Ovary (tissue), 9 donors: Measurements from ENCODE around the gene NEIL1. TPM values are rescaled to one million over a fixed set of nuclear protein-coding genes. Genes with fewer than 3 reads are reported as not detected.
"Not testable (repeated sequence)": the region's sequence is repeated elsewhere in the genome, so short reads cannot be mapped to it uniquely, and the experiment has no call there.

Experiments used
- DNase-seq, 5 donors: peaks; one replicate each; pipeline ENCODE4 v3.0.0-alpha.2; 2019 to 2020
- H3K27ac ChIP-seq, 2 donors: fragments of 200-600 bp; one replicate each; pipeline versions ENCODE4 v1.5.1 to v1.8.0; 2019 to 2022
- H3K27me3 ChIP-seq: fragments of 200-600 bp; one replicate; pipeline ENCODE4 v1.8.0; 2022
- H3K36me3 ChIP-seq: fragments of 200-600 bp; sonication (generic); one replicate; pipeline ENCODE4 v1.5.1; 2019
- H3K4me1 ChIP-seq: one replicate; pipeline ENCODE4 v1.8.1; 2013; ENCODE audit warnings: mild to moderate bottlenecking, moderate library complexity; ENCODE audit not compliant: insufficient read depth
- H3K4me3 ChIP-seq: fragments of 200-600 bp; sonication (generic); one replicate; pipeline ENCODE4 v1.5.1; 2017
- H3K9me3 ChIP-seq, 2 donors: fragments of 200-600 bp in 1 of 2; sonication (generic) in 1 of 2; one replicate each; pipeline versions ENCODE4 v1.5.1 to v1.8.1; 2013 to 2019; ENCODE audit warnings: mild to moderate bottlenecking in 1 of 2, moderate library complexity in 1 of 2
- CTCF ChIP-seq, 3 donors: fragments of 450-650 bp in 2 of 3; fragments of 200-600 bp in 1 of 3; IDR thresholded peaks; one replicate each; pipeline versions ENCODE4 v1.5.1 to v1.8.0; 2016 to 2022; ENCODE audit warnings: antibody characterized with exemption in 3 of 3, mild to moderate bottlenecking in 1 of 3
- EP300 ChIP-seq: sonication (generic); formaldehyde crosslinking; IDR thresholded peaks from one replicate; pipeline ENCODE4 v1.6.1; 2017; ENCODE audit warnings: antibody characterized with exemption
- POLR2A ChIP-seq: fragments of 450-650 bp; IDR thresholded peaks from one replicate; pipeline ENCODE4 v1.6.1; 2017; ENCODE audit warnings: antibody characterized with exemption, mild to moderate bottlenecking, moderate library complexity
- WGBS, 3 donors: extraction: QIAGEN DNeasy Blood & Tissue Kit in 1 of 3; methylation state at CpG; one replicate each; pipeline versions ENCODE4 v1.1.5 to v1.1.7; 2013 to 2017; 5-methylcytosine and 5-hydroxymethylcytosine counted together
- intact Hi-C, 4 donors: fragments of 100-400 bp; cut with DNase I; formaldehyde crosslinking; loops; one replicate each; pipeline versions ENCODE4 v1.11.0 to v1.15.1; 2022 to 2023
- polyA plus RNA-seq, 2 donors: library from polyadenylated mRNA; stranded (reverse); fragments of 200-250 nt in 1 of 2; fragments of 350-450 nt in 1 of 2; fragmentation: Illumina TruSeq in 1 of 2; extraction: RNeasy Lipid Tissue Mini Kit (QIAGEN cat#74804) in 1 of 2; gene quantifications; one replicate each; pipeline ENCODE4 v1.2.3, GENCODE V29; 2013 to 2014
- total RNA-seq, 7 donors: library from RNA; depleted of rRNA in 2 of 7; stranded (reverse); fragments of >200 nt in 2 of 7; fragmentation: NEBNext Ultra II Directional in 3 of 7; extraction: Animal tissue kit (Norgen Biotek cat#: 25700) in 3 of 7; gene quantifications; one replicate each; pipeline versions ENCODE4 v1.1.0 to v1.2.4, GENCODE V29; 2016 to 2023
- donor health status: DM: no; HTN: no; CAD: no; lungs with moderate emphysema.
- donor health status: DM: no; HTN: no; CAD: no.
- donor health status: Bipolar disorder and iron deficiency.
- donor health status: DM: yes; HTN: yes; CAD: no.
- donor health status: DM: no; HTN: no; CAD: no.
- donor health status: DM: yes; HTN: yes; CAD: no.

NEIL1 gene
- total and polyA plus RNA-seq, 9 donors = 8.1 to 80.2 (median 31.5) TPM

- peak in 3 of 5 donors; percentile 48 to 64 (median 60) for DNase-seq
- Histone ChIP-seq H3K4me1 (peaks cover 7% of the 10 kb centered on the region), H3K36me3 (no peaks in the 10 kb centered on the region), H3K9me3 (no peaks in the 10 kb centered on the region), H3K27ac (peak overlapping the region in 1 of 2 donors; percentile 2), H3K4me3 (peak overlapping the region; percentile 64), H3K27me3 (no peaks in the 10 kb centered on the region)
- TF ChIP-seq POLR2A = no peak
- no peak for TF ChIP-seq EP300
- TF ChIP-seq CTCF (IDR thresholded peaks at IDR 0.05) = no peak
- 23 to 37% (median 34%) methylated on average over 40 to 46 of the region's 46 CpGs for WGBS, 3 donors
- intact Hi-C loops = no loop called here
Observed at GRCh38 chr15:75348562-75349350, 1.9 kb downstream of the NEIL1 start.

- H3K36me3 ChIP-seq, H3K4me3 ChIP-seq, H3K27me3 ChIP-seq, H3K9me3 ChIP-seq, DNase-seq, H3K4me1 ChIP-seq, intact Hi-C loops, H3K27ac ChIP-seq: not testable (repeated sequence)
- 85 to 94% (median 87%) methylated on average over 8 of the region's 8 CpGs for WGBS, 3 donors
Observed at GRCh38 chr15:75349351-75349669, 2.5 kb downstream of the NEIL1 start.

GRCh38 chr15:75349851-75350588 is 3.2 kb downstream of the NEIL1 start:
- TF ChIP-seq EP300 (no peak), POLR2A (no peak), CTCF (IDR thresholded peaks at IDR 0.05) (no peak)
- peak in 3 of 5 donors; percentile 21 to 31 (median 23) for DNase-seq

GRCh38 chr15:75350601-75351361 is 3.9 kb downstream of the NEIL1 start:
- 53 to 59% (median 57%) methylated on average over 7 of the region's 7 CpGs for WGBS, 3 donors
- intact Hi-C loops = no loop called here
- DNase-seq = no peak
- Histone ChIP-seq H3K36me3 (no peaks in the 10 kb centered on the region), H3K4me1 (peaks cover 7% of the 10 kb centered on the region), H3K4me3 (no peak overlapping the region), H3K27ac (no peak overlapping the region), H3K9me3 (no peaks in the 10 kb centered on the region), H3K27me3 (no peaks in the 10 kb centered on the region)
- TF ChIP-seq POLR2A (no peak), CTCF (IDR thresholded peaks at IDR 0.05) (no peak), EP300 (no peak)

More at GRCh38 chr15:75349851-75350588, 3.2 kb downstream of the NEIL1 start:
- no peaks in the 10 kb centered on the region for H3K27me3 ChIP-seq
- H3K4me3 ChIP-seq = no peak overlapping the region
- no peaks in the 10 kb centered on the region for H3K36me3 ChIP-seq
- intact Hi-C loops = no loop called here
- no peaks in the 10 kb centered on the region for H3K9me3 ChIP-seq
- no peak overlapping the region for H3K27ac ChIP-seq
- H3K4me1 ChIP-seq = peaks cover 7% of the 10 kb centered on the region
- 75 to 81% (median 77%) methylated on average over 9 of the region's 9 CpGs for WGBS, 3 donors
